ENCODE data around the gene INSM2. TPM values are rescaled to one million over a fixed set of nuclear protein-coding genes. Genes with fewer than 3 reads are reported as not detected.

The INSM2 gene
- total RNA-seq, 2 experiments from 2014 or later = not detected

- no peak for DNase-seq
- Mint-ChIP-seq H3K27ac (no peak overlapping the region), H3K27me3 (no peaks in the 10 kb centered on the region), H3K9me3 (no peaks in the 10 kb centered on the region), H3K36me3 (ENCODE audit: low read depth) (peaks cover 5% of the 10 kb centered on the region), H3K4me3 (no peak overlapping the region), H3K4me1 (no peaks in the 10 kb centered on the region)
- ChIA-PET POLR2A (no interaction called here), CTCF (no interaction called here)
Measured at GRCh38 chr14:35565871-35566464, 32.0 kb downstream of the INSM2 start.

GRCh38 chr14:35571598-35571997, 37.6 kb downstream of the INSM2 start:
- Mint-ChIP-seq H3K4me3 (no peak overlapping the region), H3K36me3 (ENCODE audit: low read depth) (peaks cover 5% of the 10 kb centered on the region), H3K4me1 (no peaks in the 10 kb centered on the region), H3K27ac (no peak overlapping the region), H3K9me3 (no peaks in the 10 kb centered on the region), H3K27me3 (no peaks in the 10 kb centered on the region)
- ChIA-PET POLR2A (no interaction called here), CTCF (no interaction called here)
- no peak for DNase-seq

- Mint-ChIP-seq H3K27me3 (no peaks in the 10 kb centered on the region), H3K27ac (no peak overlapping the region), H3K36me3 (ENCODE audit: low read depth) (peaks cover 3% of the 10 kb centered on the region), H3K9me3 (no peaks in the 10 kb centered on the region), H3K4me3 (no peak overlapping the region), H3K4me1 (no peaks in the 10 kb centered on the region)
- CTCF ChIA-PET = no interaction called here
- POLR2A ChIA-PET = no interaction called here
- DNase-seq = no peak
Measured at GRCh38 chr14:35573911-35574310, 39.9 kb downstream of the INSM2 start.

GRCh38 chr14:35576260-35576659, 42.3 kb downstream of the INSM2 start:
- CTCF ChIA-PET = no interaction called here
- H3K27me3 Mint-ChIP-seq = no peaks in the 10 kb centered on the region
- no peak for DNase-seq
- no peak overlapping the region for H3K27ac Mint-ChIP-seq
- H3K9me3 Mint-ChIP-seq = no peaks in the 10 kb centered on the region
- H3K36me3 Mint-ChIP-seq (ENCODE audit: low read depth) = no peaks in the 10 kb centered on the region
- peaks cover 3% of the 10 kb centered on the region for H3K4me1 Mint-ChIP-seq
- POLR2A ChIA-PET = no interaction called here
- no peak overlapping the region for H3K4me3 Mint-ChIP-seq

- H3K27ac Mint-ChIP-seq = no peak overlapping the region
- no peaks in the 10 kb centered on the region for H3K27me3 Mint-ChIP-seq
- no peak overlapping the region for H3K4me3 Mint-ChIP-seq
- no peaks in the 10 kb centered on the region for H3K9me3 Mint-ChIP-seq
- ChIA-PET CTCF (no interaction called here), POLR2A (no interaction called here)
- peaks cover 3% of the 10 kb centered on the region for H3K4me1 Mint-ChIP-seq
- DNase-seq = no peak
- no peaks in the 10 kb centered on the region for H3K36me3 Mint-ChIP-seq (ENCODE audit: low read depth)
Measured at GRCh38 chr14:35576856-35577255, 42.9 kb downstream of the INSM2 start.

- H3K9me3 Mint-ChIP-seq = no peaks in the 10 kb centered on the region
- H3K27ac Mint-ChIP-seq = no peak overlapping the region
- no peak overlapping the region for H3K4me3 Mint-ChIP-seq
- H3K27me3 Mint-ChIP-seq = no peaks in the 10 kb centered on the region
- H3K36me3 Mint-ChIP-seq (ENCODE audit: low read depth) = no peaks in the 10 kb centered on the region
- ChIA-PET POLR2A (no interaction called here), CTCF (no interaction called here)
- no peak for DNase-seq
- H3K4me1 Mint-ChIP-seq = peaks cover 3% of the 10 kb centered on the region
Measured at GRCh38 chr14:35578135-35578534, 44.2 kb downstream of the INSM2 start.

- CTCF ChIA-PET = no interaction called here
- Mint-ChIP-seq H3K27me3 (no peaks in the 10 kb centered on the region), H3K27ac (no peak overlapping the region), H3K36me3 (ENCODE audit: low read depth) (peaks cover 4% of the 10 kb centered on the region), H3K4me1 (peaks cover 3% of the 10 kb centered on the region), H3K4me3 (no peak overlapping the region), H3K9me3 (no peaks in the 10 kb centered on the region)
- POLR2A ChIA-PET = no interaction called here
- DNase-seq = no peak
Measured at GRCh38 chr14:35578639-35579038, 44.7 kb downstream of the INSM2 start.

Other genes starting within 250 kb of the INSM2 start
- gene PSMA6, start 241.8 kb upstream of the INSM2 start, total RNA-seq = 100 to 1,000 TPM; 235 to 242 TPM
- gene NFKBIA, start 129.4 kb upstream of the INSM2 start, total RNA-seq = 100 to 1,000 TPM; 102 to 109 TPM